ENCODE measurements around the gene DNAJC13.

DNA sequence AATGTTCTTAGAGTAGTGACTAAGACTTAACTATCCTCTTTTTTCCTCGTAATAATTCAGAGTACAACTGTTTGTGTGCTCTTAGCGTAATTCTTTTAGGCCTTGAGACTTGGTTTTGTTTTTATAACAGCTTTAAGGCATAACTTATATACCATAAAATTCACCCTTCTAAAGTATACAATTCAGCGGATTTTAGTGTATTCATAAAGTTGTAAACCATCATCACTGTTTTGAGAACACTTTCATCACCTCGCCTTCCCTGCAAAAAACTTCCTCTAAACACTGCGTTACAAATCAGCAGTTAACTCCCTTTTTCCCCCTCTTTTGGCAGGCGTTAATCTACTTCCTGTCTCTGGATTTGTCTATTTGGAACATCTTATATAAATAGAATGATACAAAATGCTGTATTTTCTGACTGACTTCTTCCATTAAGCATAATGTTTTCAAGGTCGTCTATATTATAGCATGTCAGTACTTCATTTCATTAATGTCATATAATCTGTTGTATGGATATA lies 18.7 kb downstream of the DNAJC13 start:
- no peak for TF ChIP-seq YY1 (IDR thresholded peaks at IDR 0.05; ENCODE audit: insufficient read depth, insufficient read length)
- no peak for TF ChIP-seq ZNF274 (IDR thresholded peaks at IDR 0.05; ENCODE audit: low read depth, low read length)
- TF ChIP-seq SUZ12 (IDR thresholded peaks at IDR 0.05; ENCODE audit: extremely low read depth, insufficient read depth, insufficient read length) = no peak
